SK-MEL-5 (cell line): ENCODE results near the gene SHANK2. TPM values are rescaled to one million over a fixed set of nuclear protein-coding genes. Genes with fewer than 3 reads are reported as not detected.
A peak's percentile ranks its signal among the peaks of the same experiment; 100 is the strongest.

Experiments
- DNase-seq: peaks from one replicate; pipeline ENCODE4 v3.0.0-alpha.2; 2016; ENCODE audit warnings: low read depth, low spot score
- in situ Hi-C: cut with HindIII; loops from 2 replicates; pipeline ENCODE4 v1.10.0; 2016; ENCODE audit warnings: low sequenced_read_pairs, high pct_unique_total_duplicates, low pct_unique_long_range_greater_than_20kb
- total RNA-seq: library from RNA; depleted of rRNA; stranded (reverse); fragments of >200 nt; shearing (Covaris generic); gene quantifications from 2 replicates; pipeline ENCODE4 v1.2.3, GENCODE V29; 2014

Gene SHANK2
- total RNA-seq, 1 experiment from 2014 or later = 0.13 TPM

DNA sequence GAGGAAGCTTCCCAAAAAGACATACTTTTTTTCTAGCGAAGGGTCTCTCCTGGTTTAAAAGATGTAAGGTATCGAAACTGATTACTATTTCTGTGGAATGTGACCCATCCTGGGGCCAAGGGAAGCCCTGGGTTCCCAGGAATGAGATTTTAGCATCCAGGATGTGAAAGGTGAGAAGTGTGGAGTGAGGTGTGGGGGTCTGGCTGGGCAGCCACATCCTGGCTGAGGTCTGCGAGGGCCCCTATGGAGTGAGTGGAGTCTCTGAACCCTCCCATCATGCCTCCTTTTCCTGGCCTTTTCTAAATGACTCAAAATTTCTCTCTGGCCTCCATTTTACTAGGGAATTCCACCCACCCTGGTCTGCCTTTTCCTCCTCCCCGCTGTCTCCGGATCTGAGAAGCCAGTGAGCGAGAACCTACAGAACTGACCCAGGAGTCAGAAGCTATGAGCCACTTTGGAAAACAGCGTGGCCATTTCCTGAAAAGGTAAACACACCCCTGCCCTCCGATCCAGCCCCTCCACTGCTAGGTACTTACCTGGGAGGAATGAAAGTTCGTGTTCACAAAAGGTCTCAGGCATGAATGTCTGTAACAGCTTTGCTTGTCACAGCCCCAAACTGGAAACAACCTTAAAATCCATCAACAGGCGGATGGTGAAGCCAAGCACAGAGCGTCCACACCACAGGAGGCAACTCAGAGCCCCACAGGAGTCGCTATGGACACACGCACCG, 27.7 kb upstream of the SHANK2 start:
- DNase-seq = no peak
- in situ Hi-C loops = no loop called here

DNA sequence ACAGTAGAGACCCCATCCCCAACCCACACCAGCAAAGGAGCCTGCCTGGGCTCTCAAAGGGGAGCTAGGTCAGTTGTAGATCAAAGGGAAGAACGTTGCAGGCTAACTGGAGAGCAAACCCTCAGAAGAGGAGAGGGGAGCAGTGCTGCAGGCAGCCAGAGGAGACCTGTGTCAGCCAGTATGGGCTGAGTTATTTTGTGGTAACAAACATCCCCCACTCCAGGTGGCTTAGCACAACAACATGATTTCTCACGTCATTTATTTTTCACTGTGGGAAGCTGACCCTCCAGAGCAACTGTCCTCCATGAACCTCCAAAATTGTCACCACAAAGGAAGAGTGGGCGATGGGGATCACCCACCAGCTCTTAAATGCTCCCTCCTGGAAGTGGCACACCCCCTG, 19.8 kb upstream of the SHANK2 start:
- no peak for DNase-seq
- in situ Hi-C loops = no loop called here

DNA sequence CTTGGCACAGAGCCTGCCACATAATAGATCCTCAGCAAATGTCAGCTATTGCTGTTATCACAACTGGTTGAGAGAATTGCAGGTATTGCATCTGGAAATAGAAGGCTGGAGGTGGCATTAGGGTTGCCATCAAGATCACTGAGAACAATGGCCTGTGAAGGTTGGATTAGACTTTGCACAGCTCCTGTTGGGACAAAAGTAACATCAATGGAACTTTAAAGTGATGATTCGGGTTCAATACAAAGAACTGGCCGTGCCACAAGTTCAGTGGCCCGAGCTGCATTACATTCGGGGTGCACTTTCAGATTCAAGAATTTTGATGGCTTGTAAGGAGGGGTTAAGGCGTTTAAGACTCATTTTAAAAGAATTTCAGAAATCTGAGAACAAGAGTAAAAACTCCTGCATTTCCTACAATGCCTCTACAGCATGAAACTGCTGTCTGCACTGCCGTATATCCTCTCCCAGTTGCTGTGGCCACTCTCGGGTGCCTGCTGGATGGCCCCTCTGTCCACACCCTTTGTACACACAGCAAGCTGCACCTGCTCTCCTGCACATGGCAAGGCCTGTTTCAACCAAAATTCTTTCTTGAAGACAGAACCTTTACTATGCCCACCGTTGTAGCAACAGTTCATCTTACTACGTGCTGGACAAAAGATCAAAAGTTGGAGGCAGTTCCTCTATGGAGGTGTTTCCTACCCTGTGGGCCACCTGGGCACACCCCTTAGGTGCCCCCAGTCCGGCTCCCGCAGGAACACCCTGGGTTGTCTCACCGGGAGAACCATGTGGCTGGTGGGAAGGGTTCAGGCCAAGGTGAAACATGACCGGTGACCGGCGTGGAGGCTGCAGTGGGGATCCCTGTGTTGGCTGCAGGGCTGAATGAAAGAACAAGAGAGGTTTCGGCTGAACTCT, 17.5 kb upstream of the SHANK2 start:
- in situ Hi-C loops = no loop called here
- no peak for DNase-seq

DNA sequence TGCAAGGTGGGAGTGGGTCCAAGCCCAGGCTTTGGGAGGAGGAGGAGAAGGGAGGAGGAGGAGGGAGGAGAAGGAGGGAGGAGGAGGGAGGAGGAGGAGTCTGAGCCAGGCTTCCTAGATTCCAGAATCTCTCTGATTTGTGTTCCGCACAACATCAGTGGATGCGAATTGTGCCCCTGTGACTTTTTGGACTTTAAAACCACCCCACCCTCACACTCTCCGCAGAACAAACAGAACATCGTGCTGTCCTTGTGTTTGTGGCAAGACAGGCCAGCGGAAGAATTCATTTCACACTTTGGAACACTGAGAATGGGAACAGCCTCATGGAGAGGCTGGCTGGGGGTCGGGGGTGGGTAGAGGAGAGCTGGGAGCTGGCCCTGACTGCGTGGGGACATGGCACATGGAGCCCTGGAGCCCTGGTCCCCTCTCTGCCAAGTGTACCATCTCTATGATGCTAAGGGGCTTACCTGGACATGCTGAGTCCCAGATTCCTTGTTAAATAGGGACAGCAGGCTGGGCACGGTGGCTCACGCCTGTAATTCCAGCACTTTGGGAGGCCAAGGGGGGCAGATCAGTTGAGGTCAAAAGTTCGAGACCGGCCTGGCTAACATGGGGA, 16.4 kb upstream of the SHANK2 start:
- DNase-seq = no peak
- in situ Hi-C loops = no loop called here

DNA sequence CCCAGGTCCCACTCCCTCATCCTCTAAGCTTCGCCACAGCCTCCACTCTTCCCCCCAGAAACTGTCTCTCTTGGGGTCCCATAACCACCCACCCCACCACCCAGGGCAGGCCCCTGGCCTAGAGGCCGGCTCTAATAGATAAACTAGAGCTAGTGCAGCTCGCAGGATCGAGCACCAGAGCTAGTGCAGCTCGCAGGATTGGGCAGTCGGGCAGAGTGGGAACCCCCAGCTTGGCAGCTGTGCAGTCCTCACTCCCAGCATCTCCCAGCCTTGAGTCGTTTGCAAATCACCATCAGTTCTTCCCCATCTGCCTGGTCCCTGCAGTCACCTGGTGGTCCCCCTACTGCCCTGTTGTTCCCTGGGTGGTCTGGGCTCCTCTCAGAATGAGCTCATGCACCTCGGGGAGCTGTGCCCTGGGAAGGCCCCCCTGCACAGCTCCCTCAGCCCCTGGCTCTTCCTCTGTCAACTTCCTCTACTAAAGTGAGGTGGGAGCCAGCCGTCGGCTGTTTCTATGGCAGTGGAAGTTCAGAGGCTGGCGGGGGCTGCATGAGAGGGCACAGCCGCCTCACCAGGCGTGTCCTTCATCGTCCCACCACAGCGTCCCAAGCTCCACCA, 15.5 kb upstream of the SHANK2 start:
- in situ Hi-C loops = no loop called here
- no peak for DNase-seq

DNA sequence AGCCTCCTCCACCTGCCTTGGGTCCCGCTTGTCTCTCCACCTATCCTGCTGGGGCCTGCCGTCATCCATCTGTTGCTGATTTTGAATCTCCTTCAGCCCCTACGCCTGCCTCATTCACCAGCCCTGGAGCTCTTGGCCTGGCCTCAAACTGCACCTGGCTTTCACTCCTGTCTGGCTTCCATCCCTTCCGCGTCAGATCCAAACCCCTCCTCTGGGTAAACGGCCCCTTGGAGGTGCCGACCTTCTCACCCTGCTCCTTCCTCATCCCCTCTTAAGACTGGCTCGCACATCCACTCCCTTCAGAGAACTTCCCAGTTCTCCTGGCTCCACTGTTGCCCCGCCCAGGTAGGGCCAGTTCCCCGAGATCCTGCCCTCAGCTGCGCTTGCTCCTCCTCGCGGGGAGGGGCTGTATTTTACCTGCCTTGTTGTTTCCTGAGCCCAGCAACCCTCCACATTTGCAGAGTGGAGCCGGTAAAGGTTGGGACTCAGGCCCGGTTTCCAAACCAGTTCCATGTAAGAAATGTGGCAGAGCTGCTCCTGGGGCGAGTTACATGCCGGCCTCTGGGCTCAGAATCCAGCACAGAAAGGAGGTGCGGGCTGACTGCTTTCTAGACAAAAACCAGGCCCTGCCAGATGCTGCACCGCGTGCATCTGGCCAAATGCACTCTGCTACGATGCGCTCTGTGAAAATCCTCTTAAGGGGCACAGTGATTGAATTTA, 13.9 kb upstream of the SHANK2 start:
- in situ Hi-C loops = no loop called here
- DNase-seq = no peak

DNA sequence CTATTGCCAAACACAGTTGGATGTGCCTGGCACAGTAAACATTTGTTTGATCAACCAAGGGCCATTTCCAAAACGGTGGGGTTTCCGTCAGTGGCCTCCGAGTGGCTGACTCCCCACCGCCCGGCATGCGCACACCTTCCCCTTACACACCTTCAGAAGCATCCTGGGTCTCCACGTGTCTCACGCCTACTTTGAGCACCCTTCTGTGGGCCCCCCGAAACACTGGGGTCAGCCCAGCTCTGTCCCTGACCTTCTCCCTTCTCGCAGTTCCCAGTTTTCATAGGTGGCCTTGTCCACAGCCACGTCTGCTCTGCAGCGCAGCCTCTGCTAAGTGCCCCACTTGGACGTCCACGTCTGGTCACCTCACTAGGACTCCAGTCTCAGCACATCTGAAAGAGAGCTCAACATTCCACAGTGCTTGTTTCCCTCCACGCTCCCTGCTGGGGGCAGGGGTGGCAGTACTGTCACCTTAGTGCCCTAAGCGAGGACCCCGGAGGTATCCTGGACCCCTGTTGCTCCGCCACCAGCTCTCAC, 13.2 kb upstream of the SHANK2 start:
- in situ Hi-C loops = no loop called here
- DNase-seq = no peak

DNA sequence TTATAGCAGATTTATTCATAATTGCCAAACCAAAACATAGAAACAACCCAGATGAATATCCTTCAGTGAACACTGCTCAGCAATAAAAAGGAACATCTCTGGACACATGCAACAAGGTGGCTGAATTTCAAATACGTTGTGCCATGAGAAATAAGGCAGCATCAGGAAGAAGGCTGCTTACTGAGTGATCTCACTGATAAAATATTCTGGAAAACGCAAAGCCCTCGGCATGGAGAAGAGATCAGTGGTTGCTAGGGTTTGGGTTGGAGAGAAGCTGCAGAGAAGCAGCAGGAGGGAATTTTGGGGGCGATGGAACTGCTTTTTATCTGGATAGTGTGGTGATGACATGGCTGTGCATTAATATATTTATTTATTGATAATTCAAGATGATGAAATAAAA, 11.0 kb upstream of the SHANK2 start:
- in situ Hi-C loops = no loop called here
- DNase-seq = no peak

DNA sequence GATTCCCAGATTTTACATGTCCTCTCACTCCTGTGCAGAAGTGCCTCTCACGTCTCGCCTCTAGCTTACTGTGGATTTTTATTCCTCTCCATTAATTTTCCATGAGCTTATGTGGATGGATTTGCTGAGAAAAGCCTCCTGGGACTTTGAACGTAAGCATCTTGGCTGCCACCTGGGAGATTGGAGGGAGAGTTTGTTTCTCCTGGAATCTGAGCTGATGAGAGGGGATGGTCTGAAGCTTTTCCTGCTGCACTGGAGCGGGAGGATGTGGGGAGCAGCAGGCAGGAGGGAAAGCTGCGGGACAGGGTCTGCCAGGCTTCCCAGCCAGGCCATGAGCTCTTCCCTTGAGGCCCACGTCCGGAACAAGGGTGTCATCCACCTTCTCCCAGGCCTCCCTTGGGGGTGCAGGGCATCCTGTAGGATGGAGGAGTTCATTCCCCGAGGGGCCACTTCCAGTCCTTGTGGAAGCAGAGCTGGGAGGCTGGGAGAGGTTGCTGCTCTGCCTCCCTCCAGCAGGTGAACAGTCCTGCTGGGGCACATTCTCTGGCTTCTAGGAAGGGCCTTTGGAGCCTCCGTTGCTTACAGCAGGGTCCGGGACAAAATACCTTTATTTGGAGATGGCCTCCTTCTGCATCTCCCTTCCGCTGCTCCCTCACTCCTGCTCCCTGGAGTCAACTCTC, 3.6 kb upstream of the SHANK2 start:
- in situ Hi-C loops = no loop called here

DNA sequence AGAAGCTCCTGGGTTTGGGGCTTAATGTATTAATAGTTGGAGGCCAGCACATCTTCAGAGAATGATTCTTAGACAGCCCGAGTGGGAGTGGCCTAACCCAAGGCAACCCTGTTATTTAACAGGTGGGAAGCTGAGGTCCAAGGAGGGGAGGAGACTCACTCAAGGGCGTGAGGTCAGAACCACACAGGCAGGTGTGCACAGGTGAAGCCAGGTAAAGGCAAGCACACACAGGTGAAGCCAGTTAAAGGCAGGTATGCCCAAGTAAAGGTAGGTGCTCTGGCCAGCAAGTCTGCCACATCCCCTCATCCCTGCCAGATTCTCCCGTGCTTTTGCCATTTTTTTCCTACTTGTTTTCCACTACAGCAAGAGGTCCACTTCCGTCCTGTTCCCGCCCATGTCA, 2.9 kb upstream of the SHANK2 start:
- in situ Hi-C loops = no loop called here
- DNase-seq = no peak

More for the DNA sequence above, 3.6 kb upstream of the SHANK2 start:
- no peak for DNase-seq

DNA sequence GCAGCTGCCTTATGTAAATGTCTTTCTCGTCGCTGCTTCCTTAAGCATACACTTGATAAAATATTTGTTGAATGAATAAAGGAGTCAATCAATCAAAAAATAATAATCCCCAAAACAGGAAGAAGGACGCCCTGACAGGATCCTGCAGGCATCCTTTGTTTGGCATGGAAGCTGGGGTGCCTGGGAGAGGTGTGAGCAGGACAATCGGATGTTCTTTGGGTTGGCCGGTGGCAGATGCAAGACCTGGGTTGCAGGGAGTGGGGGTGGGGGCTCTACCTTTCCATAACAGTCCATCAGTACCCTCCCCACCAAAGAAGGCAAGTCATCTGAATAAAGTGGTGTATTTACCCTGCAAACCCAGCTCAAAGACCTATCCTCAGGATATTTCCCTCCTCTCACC, 1.4 kb upstream of the SHANK2 start:
- in situ Hi-C loops = no loop called here
- DNase-seq = no peak

DNA sequence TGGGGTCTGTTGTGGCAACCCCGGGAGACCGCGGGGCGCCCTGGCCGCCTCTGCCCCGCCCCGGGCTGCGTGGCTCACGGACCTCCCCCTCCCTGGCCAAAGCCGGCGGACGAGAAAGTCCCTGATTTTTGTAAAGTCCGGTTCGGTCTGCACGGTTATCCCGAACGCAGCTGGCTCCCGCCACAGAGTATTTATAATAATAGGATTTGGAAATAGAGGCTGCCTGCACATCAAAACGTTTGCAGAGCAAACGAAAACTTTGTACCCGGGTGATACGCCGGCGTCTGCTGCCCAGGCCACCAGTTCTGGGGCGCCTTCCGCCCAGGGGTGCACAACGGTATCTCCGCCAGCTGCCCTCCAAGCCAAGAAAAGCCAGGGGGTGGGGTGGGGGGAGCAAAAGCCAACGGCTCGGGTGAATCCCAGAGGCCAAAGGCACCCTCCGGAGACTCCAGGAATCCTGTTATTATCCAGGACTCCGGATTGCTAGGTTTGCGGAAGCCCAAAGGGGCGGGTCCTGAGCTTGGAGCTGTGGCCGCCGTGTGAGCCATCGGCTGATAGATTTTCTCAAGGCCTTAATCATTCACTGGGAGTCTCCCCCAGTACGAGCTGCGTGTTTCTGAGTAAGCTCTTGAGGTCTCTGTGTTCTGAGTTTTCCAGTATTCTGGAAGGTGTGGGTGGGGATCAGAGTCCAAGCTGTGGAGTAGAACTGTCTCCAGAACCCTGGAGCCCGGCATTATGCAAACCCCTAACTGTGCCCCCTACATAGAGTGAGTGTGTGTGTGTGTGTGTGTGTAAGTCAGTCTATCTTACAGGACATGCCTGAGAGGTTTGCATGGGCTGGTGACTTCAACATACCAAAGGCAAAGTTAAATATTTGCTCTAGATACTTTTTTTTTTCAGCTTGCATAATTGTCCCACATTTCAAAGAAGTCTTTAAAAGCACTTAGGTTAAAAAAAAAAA, 673 bp upstream of the SHANK2 start:
- no peak for DNase-seq
- in situ Hi-C loops = no loop called here

DNA sequence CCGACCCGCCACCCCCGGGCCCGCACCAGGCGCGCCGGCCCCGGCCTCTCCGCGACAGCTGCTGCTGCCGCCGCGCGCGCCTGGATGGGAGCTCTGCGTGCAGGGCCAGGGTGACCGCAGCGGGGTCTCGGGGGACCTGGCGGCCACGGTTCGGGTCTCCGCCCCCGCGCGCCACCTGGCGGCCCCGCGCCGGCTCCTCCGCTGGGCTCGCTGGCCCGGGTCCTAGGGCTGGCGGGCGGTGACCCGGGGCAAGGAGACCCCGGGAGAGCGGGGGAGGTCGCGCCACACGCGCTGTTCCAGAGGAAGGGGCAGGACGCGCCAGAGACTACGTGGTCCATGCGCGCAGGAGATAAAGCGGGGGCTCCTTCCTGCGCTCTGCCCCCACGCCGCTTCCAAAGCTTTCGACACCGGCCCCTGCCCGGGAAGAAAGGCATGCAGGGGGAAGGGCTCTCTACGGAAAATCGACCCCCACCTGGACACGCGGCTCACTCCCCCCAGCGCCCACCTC, 562 bp downstream of the SHANK2 start:
- in situ Hi-C loops = no loop called here
- DNase-seq = peak; percentile 36

DNA sequence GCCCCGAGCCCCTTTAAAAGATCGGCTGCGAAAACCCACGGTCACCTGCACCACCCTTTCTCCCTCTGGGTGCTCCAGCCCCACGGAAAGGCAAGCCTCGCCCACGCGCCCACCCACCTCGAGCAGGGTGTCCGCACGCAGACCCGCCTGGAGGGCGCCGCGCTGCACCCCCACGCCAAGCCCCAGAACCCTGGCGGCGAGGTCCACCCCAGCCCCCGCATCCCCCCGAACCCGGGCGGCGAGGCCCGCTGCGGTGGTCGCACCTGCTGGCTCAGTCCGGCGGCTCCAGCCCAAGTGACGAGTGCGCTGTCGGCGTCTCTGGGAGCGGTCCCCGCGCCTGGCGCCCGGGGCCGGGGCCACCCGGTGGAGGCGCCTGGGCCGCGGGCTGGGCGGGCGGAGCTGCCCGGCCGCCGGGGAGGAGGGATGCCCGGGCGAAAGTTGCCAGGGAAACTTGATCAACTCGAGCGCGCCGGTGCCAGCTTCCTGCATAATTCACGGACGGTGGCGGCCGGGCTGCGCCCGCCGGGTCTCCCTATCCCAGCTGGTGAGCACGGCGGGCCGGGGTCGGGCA, 1.1 kb downstream of the SHANK2 start:
- no peak for DNase-seq
- in situ Hi-C loops = no loop called here

DNA sequence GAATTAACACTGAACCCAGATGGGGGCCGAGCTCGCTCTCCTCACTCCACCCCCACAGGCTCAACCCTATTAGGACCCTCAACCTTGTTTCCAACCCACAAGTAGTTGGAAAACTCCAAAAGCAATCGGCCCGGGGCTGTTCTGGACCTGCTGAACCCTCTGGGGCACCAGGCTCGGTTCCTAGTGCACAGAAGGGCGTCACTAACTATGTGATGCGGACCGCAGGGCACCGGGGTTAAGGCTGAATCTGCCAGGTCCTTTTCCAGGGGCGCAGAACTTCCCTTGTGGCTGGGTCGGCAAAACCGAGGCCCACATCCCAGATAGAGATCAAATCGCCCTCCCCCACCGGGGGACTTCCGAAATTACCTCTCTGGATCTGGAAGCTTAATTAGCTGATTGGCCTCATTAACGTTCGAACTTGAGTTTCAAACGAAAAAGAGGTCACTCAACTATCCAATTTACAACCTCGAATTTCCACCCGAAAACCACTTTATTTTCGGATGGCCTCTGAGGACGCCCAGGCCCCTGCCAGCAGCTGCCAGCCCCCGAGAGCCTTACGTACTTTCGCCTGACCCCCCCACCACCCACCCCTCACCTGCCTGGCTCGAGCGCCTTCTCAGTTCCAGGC, 1.7 kb downstream of the SHANK2 start:
- DNase-seq = no peak
- in situ Hi-C loops = no loop called here
